HEK293 (cell line): ENCODE data around the gene CD33.

Experiments
- CTCF ChIA-PET: fragments of 350-600 bp; formaldehyde crosslinking; extraction: SDS; loops from one replicate; lab custom pipeline; 2021; ENCODE audit warnings: antibody characterized with exemption; lab: Yijun Ruan, JAX
- POLR2A ChIA-PET: fragments of 300-600 bp; formaldehyde crosslinking; extraction: SDS; loops from one replicate; lab custom pipeline; 2020; ENCODE audit warnings: antibody characterized with exemption, inconsistent platforms; lab: Yijun Ruan, JAX
- H3K27ac ChIP-seq: fragments of 200-500 bp; sonication (Bioruptor generic); 2 replicates; pipeline ENCODE4 v1.5.1; 2014; ENCODE audit warnings: low read depth, low read length, control low read depth, inconsistent platforms; ENCODE audit errors: extremely low read depth
- H3K36me3 ChIP-seq, 2 experiments: fragments of 200-500 bp in 1 of 2; sonication (Bioruptor generic) in 1 of 2; 1 replicate in 1 of 2; 2 replicates in 1 of 2; pipeline ENCODE4 v1.5.1; 2014 to 2017; ENCODE audit warnings: inconsistent platforms in 2 of 2, low read length in 2 of 2; ENCODE audit not compliant: control insufficient read depth in 2 of 2, insufficient read depth in 1 of 2
- H3K4me1 ChIP-seq: fragments of 200-500 bp; sonication (Bioruptor generic); 2 replicates; pipeline ENCODE4 v1.5.1; 2014; ENCODE audit warnings: mild to moderate bottlenecking, low read length, inconsistent platforms; ENCODE audit not compliant: control insufficient read depth, insufficient read depth
- H3K4me3 ChIP-seq: 2 replicates; pipeline ENCODE4 v1.5.1; 2011; ENCODE audit warnings: low read depth, mild to moderate bottlenecking, control low read depth, low read length, moderate library complexity
- H3K9me3 ChIP-seq: fragments of 200-500 bp; sonication (Bioruptor generic); 2 replicates; pipeline ENCODE4 v1.5.1; 2014; ENCODE audit warnings: low read depth, low read length, inconsistent platforms; ENCODE audit not compliant: control insufficient read depth, insufficient read depth
- HOXD13 ChIP-seq: sonication (generic); formaldehyde crosslinking; IDR thresholded peaks from 2 replicates; pipeline ENCODE4 v1.8.0; 2022; ENCODE audit warnings: missing genetic modification reagents, borderline replicate concordance
- KLF1 ChIP-seq: fragments of 450-650 bp; formaldehyde crosslinking; IDR thresholded peaks from 2 replicates; pipeline ENCODE4 v1.5.1; 2016; ENCODE audit warnings: missing biosample characterization, missing genetic modification characterization
- KLF17 ChIP-seq: fragments of 450-650 bp; formaldehyde crosslinking; IDR thresholded peaks from 2 replicates; pipeline ENCODE4 v1.5.1; 2016; ENCODE audit warnings: missing biosample characterization, missing genetic modification characterization
- MYNN ChIP-seq: fragments of 450-650 bp; formaldehyde crosslinking; IDR thresholded peaks from 2 replicates; pipeline ENCODE4 v1.5.1; 2016; ENCODE audit warnings: missing biosample characterization, missing genetic modification characterization, borderline replicate concordance
- ZBTB48 ChIP-seq: fragments of 450-650 bp; formaldehyde crosslinking; IDR thresholded peaks from 2 replicates; pipeline ENCODE4 v1.5.1; 2016; ENCODE audit warnings: missing biosample characterization, missing genetic modification characterization
- ZNF112 ChIP-seq: fragments of 450-650 bp; formaldehyde crosslinking; IDR thresholded peaks from 2 replicates; pipeline ENCODE4 v1.5.0; 2017; ENCODE audit warnings: missing biosample characterization, missing genetic modification characterization
- ZNF26 ChIP-seq: fragments of 450-650 bp; formaldehyde crosslinking; IDR thresholded peaks from 2 replicates; pipeline ENCODE4 v1.5.1; 2016; ENCODE audit warnings: missing biosample characterization, missing genetic modification characterization
- ZNF280C ChIP-seq: fragments of 450-650 bp; formaldehyde crosslinking; IDR thresholded peaks from 2 replicates; pipeline ENCODE4 v1.5.1; 2016; ENCODE audit warnings: missing biosample characterization, missing genetic modification characterization
- ZNF302 ChIP-seq: fragments of 450-650 bp; formaldehyde crosslinking; IDR thresholded peaks from 2 replicates; pipeline ENCODE4 v1.5.1; 2016; ENCODE audit warnings: missing biosample characterization, missing genetic modification characterization, low read depth
- ZNF416 ChIP-seq: fragments of 450-650 bp; formaldehyde crosslinking; IDR thresholded peaks from 2 replicates; pipeline ENCODE4 v1.5.1; 2016; ENCODE audit warnings: missing biosample characterization, missing genetic modification characterization
- ZNF555 ChIP-seq: fragments of 450-650 bp; formaldehyde crosslinking; conservative IDR thresholded peaks from 2 replicates; pipeline ENCODE4 v1.5.1; 2017; ENCODE audit warnings: missing biosample characterization, mild to moderate bottlenecking, missing genetic modification characterization, inconsistent platforms
- ZNF571 ChIP-seq: fragments of 450-650 bp; formaldehyde crosslinking; IDR thresholded peaks from 2 replicates; pipeline ENCODE4 v1.5.0; 2017; ENCODE audit warnings: missing biosample characterization, missing genetic modification characterization
- ZNF623 ChIP-seq: fragments of 450-650 bp; formaldehyde crosslinking; IDR thresholded peaks from 2 replicates; pipeline ENCODE4 v1.5.1; 2016; ENCODE audit warnings: missing biosample characterization, missing genetic modification characterization
- ZNF645 ChIP-seq: fragments of 450-650 bp; formaldehyde crosslinking; IDR thresholded peaks from 2 replicates; pipeline ENCODE4; 2016; ENCODE audit warnings: missing biosample characterization, missing genetic modification characterization
- ZNF747 ChIP-seq: fragments of 450-650 bp; formaldehyde crosslinking; IDR thresholded peaks from 2 replicates; pipeline ENCODE4 v1.5.1; 2016; ENCODE audit warnings: missing biosample characterization, missing genetic modification characterization
- ZNF785 ChIP-seq: fragments of 450-650 bp; formaldehyde crosslinking; IDR thresholded peaks from 2 replicates; pipeline ENCODE4 v1.5.1; 2016; ENCODE audit warnings: missing biosample characterization, missing genetic modification characterization

Gene CD33

GRCh38 chr19:51186323-51186722 lies 38.6 kb upstream of the CD33 start (continued):
- no peak for TF ChIP-seq ZNF645 (tag by site-specific recombination)

- POLR2A ChIA-PET: no interaction called here
- Histone ChIP-seq H3K4me1 (no peaks in the 10 kb centered on the region), H3K9me3 (no peaks in the 10 kb centered on the region), H3K36me3 (no peaks in the 10 kb centered on the region), H3K4me3 (no peak overlapping the region), H3K27ac (no peak overlapping the region)
- TF ChIP-seq ZNF555 (tag by site-specific recombination): no peak
- TF ChIP-seq ZNF571 (tag by site-specific recombination): no peak
- TF ChIP-seq ZNF747 (tag by site-specific recombination): no peak
- no peak for TF ChIP-seq ZNF785 (tag by site-specific recombination)
- TF ChIP-seq ZNF623 (tag by site-specific recombination): no peak
- TF ChIP-seq ZNF302 (tag by site-specific recombination): no peak
- TF ChIP-seq ZNF112 (tag by site-specific recombination): no peak
- no peak for TF ChIP-seq KLF1 (tag by site-specific recombination)
- CTCF ChIA-PET: interaction anchor here (0.5 to 0.6 kb wide), 2 partner anchors 140 to 516 kb away, joined by 3 read pairs; no protein-coding TSS in a partner anchor
Measured at GRCh38 chr19:51187395-51188226, 37.3 kb upstream of the CD33 start.

- TF ChIP-seq ZNF416 (tag by site-specific recombination) (no peak), HOXD13 (CRISPR knock-in tag) (no peak), KLF17 (tag by site-specific recombination) (no peak), ZNF26 (tag by site-specific recombination) (no peak), MYNN (tag by site-specific recombination) (no peak), ZNF280C (tag by site-specific recombination) (no peak), ZBTB48 (tag by site-specific recombination) (no peak)
- TF ChIP-seq, all 188 proteins: peak for 0
- Histone ChIP-seq H3K4me3 (no peak overlapping the region), H3K9me3 (no peaks in the 10 kb centered on the region), H3K4me1 (no peaks in the 10 kb centered on the region), H3K27ac (no peak overlapping the region), H3K36me3 (no peaks in the 10 kb centered on the region)
- ChIA-PET CTCF (no interaction called here), POLR2A (no interaction called here)
Measured at GRCh38 chr19:51188227-51188559, 36.7 kb upstream of the CD33 start.
